WTC11 (cell line): ENCODE measurements around the gene MOGAT1.

Experiments used
- ATF1 ChIP-seq: sonication (generic); formaldehyde crosslinking; IDR thresholded peaks from 2 replicates; pipeline ENCODE4 v1.8.1; 2023; ENCODE audit warnings: mild to moderate bottlenecking, moderate library complexity, missing genetic modification reagents
- ATF2 ChIP-seq: sonication (generic); formaldehyde crosslinking; IDR thresholded peaks from 2 replicates; pipeline ENCODE4 v1.8.1; 2022; ENCODE audit warnings: low read depth, missing genetic modification reagents, borderline replicate concordance
- ATF3 ChIP-seq: sonication (generic); formaldehyde crosslinking; conservative IDR thresholded peaks from 2 replicates; pipeline ENCODE4 v1.8.1; 2022; ENCODE audit warnings: mild to moderate bottlenecking, missing genetic modification reagents
- CTCF ChIP-seq: fragments of 200-600 bp; IDR thresholded peaks from 2 replicates; pipeline ENCODE4 v1.8.0; 2022; ENCODE audit warnings: antibody characterized with exemption
- ELF4 ChIP-seq: sonication (generic); formaldehyde crosslinking; IDR thresholded peaks from 2 replicates; pipeline ENCODE4 v1.8.1; 2022; ENCODE audit warnings: low read depth, mild to moderate bottlenecking, moderate library complexity, missing genetic modification reagents
- ETV6 ChIP-seq: sonication (generic); formaldehyde crosslinking; IDR thresholded peaks from 2 replicates; pipeline ENCODE4 v1.8.1; 2022; ENCODE audit warnings: mild to moderate bottlenecking, missing genetic modification reagents
- MAX ChIP-seq: sonication (generic); formaldehyde crosslinking; IDR thresholded peaks from 2 replicates; pipeline ENCODE4 v1.8.0; 2022; ENCODE audit warnings: mild to moderate bottlenecking, missing genetic modification reagents
- NFE2L1 ChIP-seq: sonication (generic); formaldehyde crosslinking; IDR thresholded peaks from 2 replicates; pipeline ENCODE4 v1.8.1; 2023; ENCODE audit warnings: missing genetic modification reagents
- OVOL2 ChIP-seq: fragments of 250-450 bp; sonication (Bioruptor Pico); IDR thresholded peaks from 2 replicates; pipeline ENCODE4 v1.9.0; 2021; ENCODE audit warnings: mild to moderate bottlenecking, borderline replicate concordance
- PRRX2 ChIP-seq: fragments of 250-450 bp; sonication (Bioruptor Pico); IDR thresholded peaks from 2 replicates; pipeline ENCODE4 v1.8.0; 2021; ENCODE audit warnings: mild to moderate bottlenecking
- TCF7 ChIP-seq: sonication (generic); formaldehyde crosslinking; IDR thresholded peaks from 2 replicates; pipeline ENCODE4 v1.8.0; 2022; ENCODE audit warnings: mild to moderate bottlenecking, low read depth, missing genetic modification reagents, moderate library complexity

- no peak for TF ChIP-seq NFE2L1 (CRISPR knock-in tag)
- TF ChIP-seq CTCF = peak; percentile 88
- TF ChIP-seq ATF2 (CRISPR knock-in tag) = no peak
- TF ChIP-seq OVOL2 = no peak
- TF ChIP-seq ELF4 (CRISPR knock-in tag) = no peak
- TF ChIP-seq MAX (CRISPR knock-in tag) = no peak
- TF ChIP-seq ATF1 (CRISPR knock-in tag) = no peak
- TF ChIP-seq ETV6 (CRISPR knock-in tag) = no peak
- TF ChIP-seq PRRX2 (CRISPR knock-in tag) = no peak
- no peak for TF ChIP-seq TCF7 (CRISPR knock-in tag)
- no peak for TF ChIP-seq ATF3 (CRISPR knock-in tag)
Measured at GRCh38 chr2:222690564-222691200, 19.2 kb downstream of the MOGAT1 start.
